CD14-positive monocyte (primary cell): ENCODE data around the gene SPTBN1. TPM values are rescaled to one million over a fixed set of nuclear protein-coding genes. Genes with fewer than 3 reads are reported as not detected.

Experiments
- DNase-seq, 3 donors: peaks; one replicate each; pipeline ENCODE4 v3.0.0-alpha.2; 2011 to 2022
- H2AFZ ChIP-seq: 2 replicates; pipeline ENCODE4 v1.6.0; 2012; ENCODE audit warnings: mild to moderate bottlenecking, low read depth, low read length, inconsistent platforms; ENCODE audit not compliant: insufficient read depth, poor library complexity, severe bottlenecking
- H3K27ac ChIP-seq, 2 donors: 1 replicate in 1 of 2; 2 replicates in 1 of 2; pipeline ENCODE4 v1.5.1; 2012 to 2013; ENCODE audit warnings: low read length in 2 of 2, control low read depth in 1 of 2, inconsistent platforms in 1 of 2, low read depth in 1 of 2, mild to moderate bottlenecking in 1 of 2
- H3K27me3 ChIP-seq, 2 donors: one replicate each; pipeline versions ENCODE4 v1.6.0 to v1.6.1; 2011 to 2013; ENCODE audit warnings: low read length in 2 of 2; ENCODE audit not compliant: control insufficient read depth in 2 of 2, insufficient read depth in 2 of 2
- H3K36me3 ChIP-seq, 2 donors: replicated peaks in 1 of 2; 1 replicate in 1 of 2; 2 replicates in 1 of 2; pipeline versions ENCODE4 v1.5.1 to v1.6.1; 2012 to 2013; ENCODE audit warnings: low read length in 2 of 2, control low read depth in 1 of 2, inconsistent platforms in 1 of 2, mild to moderate bottlenecking in 1 of 2; ENCODE audit not compliant: insufficient read depth in 2 of 2, control insufficient read depth in 1 of 2
- H3K4me1 ChIP-seq, 2 donors: 1 replicate in 1 of 2; 2 replicates in 1 of 2; pipeline versions ENCODE4 v1.5.1 to v1.6.1; 2012 to 2013; ENCODE audit warnings: low read length in 2 of 2, control low read depth in 1 of 2, inconsistent platforms in 1 of 2, mild to moderate bottlenecking in 1 of 2, moderate library complexity in 1 of 2; ENCODE audit not compliant: insufficient read depth in 2 of 2, control insufficient read depth in 1 of 2
- H3K4me2 ChIP-seq: replicated peaks from 2 replicates; pipeline ENCODE3; 2012; ENCODE audit warnings: low read length, moderate library complexity, mild to moderate bottlenecking; ENCODE audit not compliant: poor library complexity, severe bottlenecking; ENCODE audit errors: extremely low read depth
- H3K4me3 ChIP-seq, 3 experiments: fragments of 200-600 bp in 1 of 3; sonication (generic) in 1 of 3; replicated peaks in 1 of 3; 1 replicate in 2 of 3; 2 replicates in 1 of 3; pipeline ENCODE4 v1.5.1; 2011 to 2013; ENCODE audit warnings: low read length in 3 of 3, mild to moderate bottlenecking in 3 of 3, control low read depth in 2 of 3, low read depth in 2 of 3, inconsistent platforms in 1 of 3, moderate library complexity in 1 of 3
- H3K79me2 ChIP-seq: 2 replicates; pipeline ENCODE4 v1.6.0; 2012; ENCODE audit warnings: mild to moderate bottlenecking, control low read depth, inconsistent platforms, low read length, moderate library complexity; ENCODE audit not compliant: insufficient read depth
- H3K9ac ChIP-seq: 2 replicates; pipeline ENCODE4 v1.6.0; 2017; ENCODE audit warnings: low read length, mild to moderate bottlenecking; ENCODE audit not compliant: insufficient read depth, poor library complexity, severe bottlenecking
- H3K9me3 ChIP-seq, 2 donors: replicated peaks in 1 of 2; 1 replicate in 1 of 2; 2 replicates in 1 of 2; pipeline versions ENCODE4 v1.5.1 to v1.6.1; 2012 to 2013; ENCODE audit warnings: low read length in 2 of 2, control low read depth in 1 of 2; ENCODE audit not compliant: control insufficient read depth in 1 of 2, insufficient read depth in 1 of 2
- H4K20me1 ChIP-seq: 2 replicates; pipeline ENCODE4 v1.6.0; 2012; ENCODE audit warnings: mild to moderate bottlenecking, low read length, control low read depth, moderate library complexity; ENCODE audit not compliant: insufficient read depth
- H3K27ac Mint-ChIP-seq, 7 donors: one replicate each; pipeline ENCODE4 v1.8.0; 2020; ENCODE audit warnings: mild to moderate bottlenecking in 7 of 7, mixed read lengths in 7 of 7, moderate library complexity in 6 of 7, inconsistent platforms in 2 of 7
- H3K27me3 Mint-ChIP-seq, 3 donors: one replicate each; pipeline ENCODE4 v1.8.0; 2021 to 2022; ENCODE audit warnings: low read depth in 3 of 3, mild to moderate bottlenecking in 3 of 3, mixed read lengths in 3 of 3, moderate library complexity in 3 of 3, inconsistent platforms in 1 of 3
- H3K36me3 Mint-ChIP-seq, 2 donors: one replicate each; pipeline ENCODE4 v1.8.0; 2020; ENCODE audit warnings: mixed read lengths in 2 of 2, inconsistent platforms in 1 of 2, mild to moderate bottlenecking in 1 of 2
- H3K4me1 Mint-ChIP-seq: one replicate; pipeline ENCODE4 v1.8.0; 2020; ENCODE audit warnings: mild to moderate bottlenecking, mixed read lengths
- H3K4me3 Mint-ChIP-seq, 2 donors: one replicate each; pipeline ENCODE4 v1.8.0; 2020; ENCODE audit warnings: mild to moderate bottlenecking in 2 of 2, mixed read lengths in 2 of 2, moderate library complexity in 1 of 2
- H3K9me3 Mint-ChIP-seq, 7 donors: one replicate each; pipeline ENCODE4 v1.8.0; 2020 to 2022; ENCODE audit warnings: mixed read lengths in 7 of 7, mild to moderate bottlenecking in 6 of 7, moderate library complexity in 6 of 7, inconsistent platforms in 2 of 7
- CTCF ChIP-seq: fragments of 200-600 bp; IDR thresholded peaks from one replicate; pipeline ENCODE4 v1.8.0; 2022; ENCODE audit warnings: antibody characterized with exemption, mild to moderate bottlenecking
- WGBS: methylation state at CpG from one replicate; pipeline ENCODE4 v1.1.5; 2013; ENCODE audit warnings: missing lambda C conversion rate; ENCODE audit not compliant: insufficient coverage; 5-methylcytosine and 5-hydroxymethylcytosine counted together
- intact Hi-C, 2 donors: fragments of 100-400 bp; cut with micrococcal nuclease; formaldehyde crosslinking; loops; one replicate each; pipeline versions ENCODE4 v1.15.0 to v1.15.1; 2023
- polyA plus RNA-seq, 3 donors: library from polyadenylated mRNA; depleted of rRNA in 1 of 3; unstranded in 2 of 3; stranded (reverse) in 1 of 3; fragments of 300-500 nt in 2 of 3; fragments of >200 nt in 1 of 3; fragmentation: Illumina TruSeq in 2 of 3; gene quantifications; 1 replicate in 2 of 3; 2 replicates in 1 of 3; pipeline ENCODE4 v1.2.3, GENCODE V29; 2012 to 2021

SPTBN1 gene
- polyA plus RNA-seq, 3 donors = 0.79 to 2.8 (median 1.7) TPM

GRCh38 chr2:54456612-54457322 is 640 bp downstream of the SPTBN1 start:
- peaks cover 0 to 5% of the 10 kb centered on the region in 2 donors for H3K36me3 Mint-ChIP-seq
- H3K9me3 Mint-ChIP-seq = peaks cover 0 to 16% (median 4%) of the 10 kb centered on the region in 7 donors
- Histone ChIP-seq H4K20me1 (no peaks in the 10 kb centered on the region), H3K27ac (no peak overlapping the region), H3K4me2 (peak overlapping the region; percentile 72), H3K4me3 (peak overlapping the region in 1 of 3 experiments; percentile 43), H3K9me3 (peaks cover 3 to 15% of the 10 kb centered on the region in 2 donors), H2AFZ (no peak overlapping the region), H3K36me3 (no peaks in the 10 kb centered on the region), H3K79me2 (no peaks in the 10 kb centered on the region), H3K27me3 (peaks cover 48 to 65% of the 10 kb centered on the region in 2 donors), H3K4me1 (peaks cover 9 to 22% of the 10 kb centered on the region in 2 donors), H3K9ac (no peak overlapping the region)
- no peak for TF ChIP-seq CTCF
- peaks cover 62 to 76% (median 63%) of the 10 kb centered on the region in 3 donors for H3K27me3 Mint-ChIP-seq
- no peak for DNase-seq
- intact Hi-C loops = no loop called here
- no peak overlapping the region for H3K27ac Mint-ChIP-seq
- peak overlapping the region; percentile 65 to 93 for H3K4me3 Mint-ChIP-seq
- peaks cover 15% of the 10 kb centered on the region for H3K4me1 Mint-ChIP-seq
- under 1% methylated on average over 44 of the region's 87 CpGs for WGBS

GRCh38 chr2:54457323-54458023 is 1.3 kb downstream of the SPTBN1 start:
- Mint-ChIP-seq H3K36me3 (peaks cover 0 to 5% of the 10 kb centered on the region in 2 donors), H3K9me3 (peaks cover 0 to 13% (median 3%) of the 10 kb centered on the region in 7 donors), H3K27ac (no peak overlapping the region), H3K4me3 (peak overlapping the region; percentile 65 to 93), H3K27me3 (peaks cover 59 to 76% (median 62%) of the 10 kb centered on the region in 3 donors), H3K4me1 (peaks cover 15% of the 10 kb centered on the region)
- Histone ChIP-seq H3K27ac (no peak overlapping the region), H3K4me3 (peak overlapping the region in 1 of 3 experiments; percentile 43), H3K79me2 (no peaks in the 10 kb centered on the region), H4K20me1 (no peaks in the 10 kb centered on the region), H3K4me2 (peak overlapping the region; percentile 72), H3K9me3 (peaks cover 3 to 15% of the 10 kb centered on the region in 2 donors), H3K4me1 (peaks cover 9 to 22% of the 10 kb centered on the region in 2 donors), H3K9ac (no peak overlapping the region), H3K27me3 (peaks cover 48 to 65% of the 10 kb centered on the region in 2 donors), H2AFZ (no peak overlapping the region), H3K36me3 (no peaks in the 10 kb centered on the region)
- intact Hi-C loops = no loop called here
- WGBS = 1% methylated on average over 24 of the region's 35 CpGs
- DNase-seq = no peak
- TF ChIP-seq CTCF = no peak
